Kidney epithelial cell (primary cell): Measurements from ENCODE around the gene COPS3. TPM values are rescaled to one million over a fixed set of nuclear protein-coding genes. Genes with fewer than 3 reads are reported as not detected.

Experiments
- DNase-seq: peaks from one replicate; pipeline ENCODE4 v3.0.0-alpha.2; 2010; ENCODE audit warnings: low read depth
- H3K27me3 ChIP-seq: 2 replicates; pipeline ENCODE4 v1.6.0; 2011; ENCODE audit warnings: low read length; ENCODE audit not compliant: control insufficient read depth, insufficient read depth
- H3K36me3 ChIP-seq: 2 replicates; pipeline ENCODE4 v1.5.1; 2011; ENCODE audit warnings: low read length; ENCODE audit not compliant: control insufficient read depth, insufficient read depth
- H3K4me3 ChIP-seq: 2 replicates; pipeline ENCODE4 v1.5.1; 2011; ENCODE audit warnings: low read depth, mild to moderate bottlenecking, control low read depth, low read length
- CTCF ChIP-seq: IDR thresholded peaks from 2 replicates; pipeline ENCODE4 v1.5.1; 2011; ENCODE audit warnings: mild to moderate bottlenecking, moderate library complexity, low read length, control low read depth, inconsistent platforms; ENCODE audit not compliant: insufficient read depth, poor library complexity, severe bottlenecking
- total RNA-seq: library from RNA; depleted of rRNA; stranded (reverse); fragments of >200 nt; gene quantifications from 2 replicates; pipeline ENCODE4 v1.2.3, GENCODE V29; 2015

The COPS3 gene
- total RNA-seq, 1 donor from 2014 or later = 68.5 TPM

GRCh38 chr17:17206124-17206912 lies 74.7 kb downstream of the COPS3 start, which contains the start of gene PLD6:
Gene PLD6, minus strand, starts transcription at chr17:17206333. Its CDS starts 47 bp downstream, at chr17:17206286.
- DNase-seq = peak; percentile 5
- Histone ChIP-seq H3K27me3 (no peaks in the 10 kb centered on the region), H3K4me3 (peak within 1 kb of the TSS; percentile 48), H3K36me3 (no peaks in the 10 kb centered on the region)
- no peak for TF ChIP-seq CTCF

- peak overlapping the region; percentile 48 for H3K4me3 ChIP-seq
- DNase-seq = peak; percentile 5
- no peak for TF ChIP-seq CTCF
Observed at GRCh38 chr17:17205368-17206123, 75.5 kb downstream of the COPS3 start.

GRCh38 chr17:17204635-17205231 lies 76.3 kb downstream of the COPS3 start:
- DNase-seq = no peak
- Histone ChIP-seq H3K4me3 (peak overlapping the region; percentile 48), H3K27me3 (no peaks in the 10 kb centered on the region), H3K36me3 (no peaks in the 10 kb centered on the region)
- TF ChIP-seq CTCF = no peak

More at GRCh38 chr17:17205368-17206123, 75.5 kb downstream of the COPS3 start:
- no peaks in the 10 kb centered on the region for H3K36me3 ChIP-seq
- no peaks in the 10 kb centered on the region for H3K27me3 ChIP-seq

- no peaks in the 10 kb centered on the region for H3K27me3 ChIP-seq
- DNase-seq = no peak
- no peak overlapping the region for H3K4me3 ChIP-seq
- no peaks in the 10 kb centered on the region for H3K36me3 ChIP-seq
- no peak for TF ChIP-seq CTCF
Observed at GRCh38 chr17:17204041-17204591, 76.9 kb downstream of the COPS3 start.

GRCh38 chr17:17203173-17203730 lies 77.8 kb downstream of the COPS3 start:
- Histone ChIP-seq H3K27me3 (no peaks in the 10 kb centered on the region), H3K36me3 (no peaks in the 10 kb centered on the region), H3K4me3 (no peak overlapping the region)
- no peak for DNase-seq
- no peak for TF ChIP-seq CTCF
